LNCaP clone FGC (cell line): ENCODE measurements around the gene MTFR2.
A peak's percentile ranks its signal among the peaks of the same experiment; 100 is the strongest.

Experiments used
- DNase-seq: peaks from one replicate; pipeline ENCODE4 v3.0.0-alpha.2; 2011; ENCODE audit warnings: low read depth
- H3K4me3 ChIP-seq: 2 replicates; pipeline ENCODE4 v1.5.1; 2011; ENCODE audit warnings: mild to moderate bottlenecking, low read depth, low read length, control low read depth
- CTCF ChIP-seq: IDR thresholded peaks from 2 replicates; pipeline ENCODE4 v1.5.1; 2012; ENCODE audit warnings: mild to moderate bottlenecking; ENCODE audit not compliant: control insufficient read depth, insufficient read depth; ENCODE audit errors: extremely low read depth

The MTFR2 gene

DNA sequence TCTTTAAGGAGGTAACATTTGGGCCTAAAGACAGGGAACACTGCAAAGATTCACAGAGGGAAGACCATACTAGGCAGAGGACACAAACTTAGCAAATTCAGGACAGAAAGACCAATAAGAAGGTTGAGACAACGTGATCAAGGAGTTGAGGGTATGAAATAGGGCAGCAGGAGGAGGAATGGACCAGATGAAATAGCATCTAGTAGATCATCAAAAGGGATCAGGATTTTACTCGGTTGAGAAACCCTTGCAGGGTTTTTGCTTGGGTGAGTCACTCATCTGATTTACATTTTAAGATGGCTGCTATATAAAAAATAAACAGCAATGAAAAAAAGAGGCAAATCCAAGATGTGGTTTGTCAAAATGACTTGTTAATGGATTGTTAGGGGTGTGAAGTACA lies 34.8 kb upstream of the MTFR2 start:
- H3K4me3 ChIP-seq = peak overlapping the region; percentile 8; the same call in 1 of the 2 replicates
- no peak for TF ChIP-seq CTCF
- no peak for DNase-seq

- no peak overlapping the region for H3K4me3 ChIP-seq
- DNase-seq = no peak
Measured at GRCh38 chr6:136282906-136283305, 32.8 kb upstream of the MTFR2 start.

DNA sequence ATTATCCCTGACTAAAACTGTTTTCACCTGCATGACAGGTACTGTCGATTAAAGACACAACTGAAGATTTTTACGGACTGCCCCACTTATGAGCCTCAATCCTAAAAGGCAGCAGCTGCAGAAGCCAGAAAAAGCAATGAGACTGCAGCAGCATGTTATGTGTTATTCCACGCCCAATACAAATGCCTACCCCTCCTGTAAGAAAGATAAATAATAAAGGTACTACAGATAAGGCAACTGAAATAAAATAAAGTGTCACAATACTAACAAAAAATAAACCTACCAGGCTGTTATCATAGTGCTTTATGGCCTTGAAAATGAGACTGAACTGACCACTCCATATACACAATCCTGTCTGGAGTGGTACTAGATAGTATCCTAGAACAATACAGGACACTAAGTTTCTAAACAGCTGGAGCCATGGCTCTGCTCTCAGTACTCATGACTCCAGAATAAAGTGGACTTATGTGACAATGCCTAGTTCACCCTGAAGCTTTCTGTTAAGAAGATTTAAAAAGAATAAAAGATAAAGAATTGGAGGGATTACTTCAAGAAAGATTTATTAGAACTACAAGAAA lies 30.0 kb upstream of the MTFR2 start:
- no peak for TF ChIP-seq CTCF
- no peak for DNase-seq
- no peak overlapping the region for H3K4me3 ChIP-seq

More at GRCh38 chr6:136282906-136283305, 32.8 kb upstream of the MTFR2 start:
- TF ChIP-seq CTCF = no peak

DNA sequence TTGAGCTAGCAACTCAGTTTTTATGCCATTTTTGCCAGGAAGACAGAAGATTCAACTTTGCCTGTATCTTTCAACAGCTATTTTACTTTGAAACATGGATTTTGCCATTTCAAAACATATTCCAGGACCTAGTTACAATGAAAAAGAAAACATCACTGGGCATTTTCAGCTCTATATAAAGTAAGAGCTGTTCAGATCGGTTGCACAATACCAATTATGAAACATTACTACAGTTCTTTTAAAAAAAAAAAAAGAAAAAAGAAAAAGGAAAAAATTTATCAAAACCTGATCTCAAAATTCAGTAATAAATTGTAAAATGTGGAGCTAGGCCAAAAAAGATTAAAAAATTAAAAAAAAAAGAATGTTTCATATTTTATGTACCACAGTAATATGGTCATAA lies 24.0 kb upstream of the MTFR2 start:
- no peak for TF ChIP-seq CTCF
- H3K4me3 ChIP-seq = no peak overlapping the region
- no peak for DNase-seq

DNA sequence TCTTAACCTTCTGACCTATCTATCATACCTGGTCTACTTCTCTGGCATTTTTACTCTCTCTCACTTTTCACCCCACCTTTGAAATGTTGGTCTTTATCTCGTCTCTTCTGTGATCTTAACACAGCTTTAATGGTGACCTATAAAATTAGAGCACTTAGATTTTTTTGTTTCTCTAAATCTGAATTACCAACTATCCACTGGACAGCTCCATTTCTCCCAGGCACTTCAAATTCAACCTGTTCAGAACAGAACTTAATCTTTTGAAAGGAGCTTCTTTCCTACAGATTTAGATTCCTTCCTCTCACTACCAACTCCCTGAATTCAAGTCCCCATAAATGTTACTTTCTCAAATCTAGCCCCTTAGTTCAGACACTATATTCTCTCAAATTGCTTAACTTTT lies 15.0 kb upstream of the MTFR2 start:
- no peak overlapping the region for H3K4me3 ChIP-seq
- TF ChIP-seq CTCF = no peak
- no peak for DNase-seq

GRCh38 chr6:136262940-136263339 lies 12.8 kb upstream of the MTFR2 start:
- DNase-seq = no peak
- no peak overlapping the region for H3K4me3 ChIP-seq
- no peak for TF ChIP-seq CTCF

DNA sequence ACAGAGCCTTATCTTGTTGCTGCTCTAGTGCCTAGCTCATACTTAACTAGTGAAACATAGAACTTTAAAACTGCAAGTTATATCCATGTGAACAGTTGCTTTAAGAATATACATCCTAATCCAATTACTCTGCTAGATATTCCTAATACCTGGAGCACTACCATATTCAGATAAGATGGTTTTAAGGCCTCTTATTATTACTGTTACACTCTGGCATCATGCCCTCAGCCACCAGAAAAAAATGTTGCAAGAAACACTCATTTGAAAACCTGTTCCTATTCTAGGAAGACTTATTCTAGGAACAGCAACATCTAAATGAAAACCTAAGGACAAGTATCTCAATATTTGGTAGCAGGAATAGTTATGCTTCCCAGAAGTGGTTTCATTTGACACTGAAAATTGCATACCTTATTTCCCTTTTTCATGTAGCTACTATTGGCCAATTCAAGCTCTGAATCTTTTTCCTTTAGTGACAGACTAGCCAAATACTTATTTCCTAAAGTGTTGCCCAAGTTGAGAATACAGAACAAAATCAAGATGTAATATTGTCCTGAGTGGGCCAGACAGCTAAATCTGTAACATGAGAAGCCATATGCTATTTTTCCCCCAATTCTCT lies 4.8 kb upstream of the MTFR2 start:
- H3K4me3 ChIP-seq = no peak overlapping the region
- TF ChIP-seq CTCF = no peak
- DNase-seq = no peak
